Superior temporal gyrus (tissue), 1 donor: Measurements from ENCODE around the gene LIN7B.

Source experiments
- DNase-seq: peaks from one replicate; pipeline ENCODE4 v3.0.0-alpha.2; 2016; ENCODE audit errors: extremely low spot score

LIN7B gene

DNA sequence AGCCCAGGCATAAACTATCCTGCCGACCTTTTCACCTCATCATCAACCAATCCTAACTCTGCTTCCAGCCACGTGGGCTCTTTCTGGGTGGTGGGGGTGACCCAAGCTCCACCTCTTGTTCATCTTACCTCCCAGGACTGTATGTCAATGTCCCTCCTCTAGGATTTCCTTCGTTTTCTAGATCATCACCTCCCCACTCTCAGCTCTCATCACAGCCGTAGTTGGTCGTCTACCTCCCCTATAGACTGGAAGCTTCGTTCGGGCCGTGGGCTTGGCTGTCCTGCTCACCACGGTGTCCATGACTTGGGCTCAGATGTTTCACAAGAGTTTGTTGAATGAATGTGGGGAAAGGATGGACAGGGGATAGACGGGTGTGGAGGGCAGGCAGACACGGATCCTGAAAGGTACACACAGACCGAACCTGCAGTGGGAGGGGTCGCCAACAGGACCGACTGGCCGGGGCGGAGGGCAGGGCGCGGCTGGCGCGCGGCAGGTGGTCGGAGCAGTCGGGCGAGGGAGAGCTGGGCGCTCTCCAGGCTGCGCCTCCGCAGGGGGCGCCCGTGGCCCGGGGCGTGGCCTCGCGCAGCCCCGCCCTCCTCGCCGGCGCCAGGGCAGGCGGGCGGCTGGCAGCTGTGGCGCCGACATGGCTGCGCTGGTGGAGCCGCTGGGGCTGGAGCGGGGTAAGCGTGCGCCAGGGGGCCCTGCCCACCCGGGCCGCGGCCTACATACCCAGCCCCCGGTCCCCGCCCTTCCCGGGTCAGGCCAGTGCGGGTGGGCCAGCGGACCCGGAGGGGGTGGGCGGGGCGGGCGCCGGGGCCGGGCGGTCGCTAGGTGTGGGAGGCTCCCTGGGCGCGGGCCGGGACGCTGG lies at the start of gene LIN7B:
Gene LIN7B (plus strand): TSS at position 609 of the 868 bp plus-strand sequence. CDS start 35 bp downstream, at position 644.
- peak; percentile 60 for DNase-seq

- no peak for DNase-seq
Measured at GRCh38 chr19:49064768-49065611, 49.2 kb upstream of the LIN7B start, which contains the start of gene NTF4. NTF4 (minus strand) TSS chr19:49064818; CDS start chr19:49061997, 2,821 bp downstream.

- DNase-seq, result no peak
Measured at GRCh38 chr19:49065905-49066512, 48.2 kb upstream of the LIN7B start.

GRCh38 chr19:49067554-49067953 lies 46.6 kb upstream of the LIN7B start:
- no peak for DNase-seq

GRCh38 chr19:49069026-49069425 lies 45.1 kb upstream of the LIN7B start:
- DNase-seq, result no peak

DNA sequence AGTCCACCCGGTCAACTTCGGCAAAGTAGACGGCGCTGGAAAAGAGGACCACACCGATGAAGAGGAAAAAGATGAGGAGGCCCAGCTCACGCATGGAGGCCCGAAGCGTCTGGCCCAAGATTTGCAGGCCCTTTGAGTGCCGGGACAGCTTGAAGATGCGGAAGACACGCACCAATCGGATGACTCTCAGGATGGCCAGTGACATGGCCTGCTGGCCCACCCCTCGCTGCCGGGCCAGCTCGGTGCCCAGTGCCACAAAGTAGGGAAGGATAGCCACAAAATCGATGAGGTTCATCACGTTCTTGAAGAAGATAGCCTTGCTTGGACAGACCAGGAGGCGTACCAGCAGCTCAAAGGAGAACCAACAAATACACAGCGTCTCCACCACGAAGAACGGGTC lies 43.8 kb upstream of the LIN7B start:
- DNase-seq, result no peak

- DNase-seq, result no peak
Measured at GRCh38 chr19:49071860-49072547, 42.2 kb upstream of the LIN7B start.

DNA sequence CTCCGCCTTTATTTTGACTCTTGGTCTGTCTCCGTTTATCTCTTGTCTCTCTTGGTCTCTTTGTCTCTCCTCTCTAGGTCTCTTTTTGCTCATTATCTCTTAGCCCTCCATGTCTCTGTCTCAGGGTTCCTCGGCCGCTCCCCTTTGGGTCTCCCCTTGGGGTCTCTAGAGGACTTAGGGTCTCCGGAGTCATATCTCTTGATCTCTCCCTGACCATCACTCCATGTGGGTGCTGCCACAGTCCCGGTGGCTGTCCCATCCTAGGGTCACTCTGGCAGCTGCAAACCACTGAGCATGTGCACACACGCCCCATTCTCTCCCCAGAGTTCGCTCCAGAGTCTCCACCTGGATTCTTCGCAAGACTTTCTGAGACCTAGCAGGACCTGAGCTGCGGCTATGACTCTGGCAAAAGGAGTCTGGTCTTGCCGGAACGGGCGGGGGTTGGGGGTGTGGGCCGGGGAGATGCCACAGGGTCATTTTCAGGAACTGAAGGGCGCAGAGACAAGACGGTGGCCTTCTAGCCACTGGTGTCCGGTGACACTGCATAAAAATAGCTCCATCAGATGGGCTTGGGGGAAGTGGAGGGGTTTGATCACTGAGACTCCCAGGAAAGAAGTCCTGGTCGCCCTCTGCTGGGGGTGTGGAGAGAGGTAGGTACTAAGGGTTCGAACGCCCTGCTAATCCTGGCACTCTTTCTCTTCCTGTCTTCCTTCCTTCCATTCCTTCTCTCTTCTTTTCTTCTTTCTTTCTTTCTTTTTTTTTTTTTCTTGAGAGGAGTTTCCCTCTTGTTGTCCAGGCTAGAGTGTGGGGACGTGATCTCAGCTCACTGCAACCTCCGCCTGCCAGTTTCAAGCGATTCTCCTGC lies 40.4 kb upstream of the LIN7B start:
- DNase-seq, result no peak

- DNase-seq, result peak; percentile 49
Measured at GRCh38 chr19:49074869-49075268, 39.3 kb upstream of the LIN7B start.

DNA sequence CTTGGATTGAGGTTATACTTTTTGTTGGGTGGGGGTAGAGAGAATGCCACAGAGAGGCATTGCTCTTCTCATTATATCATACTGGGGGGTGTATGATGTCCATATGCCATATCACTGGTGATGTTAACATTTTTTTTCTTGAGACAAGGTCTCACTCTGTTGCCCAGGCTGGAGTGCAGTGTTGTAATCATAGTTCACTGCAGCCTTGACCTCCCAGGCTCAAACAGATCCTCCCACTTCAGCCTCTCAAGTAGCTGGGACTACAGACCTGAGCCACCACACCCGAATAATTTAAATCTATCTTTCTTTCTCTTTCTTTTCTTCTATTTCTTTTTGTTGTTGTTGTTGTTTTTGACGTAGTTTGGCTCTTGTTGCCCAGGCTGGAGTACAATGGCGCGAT lies 33.8 kb upstream of the LIN7B start:
- no peak for DNase-seq

- no peak for DNase-seq
Measured at GRCh38 chr19:49081273-49081672, 32.9 kb upstream of the LIN7B start.

- no peak for DNase-seq
Measured at GRCh38 chr19:49084206-49085019, 29.8 kb upstream of the LIN7B start.

- peak; percentile 99 for DNase-seq
Measured at GRCh38 chr19:49085020-49085867, 28.9 kb upstream of the LIN7B start, which contains the start of gene SNRNP70. SNRNP70 (plus strand) TSS chr19:49085451; CDS start chr19:49086415, 964 bp downstream.

DNA sequence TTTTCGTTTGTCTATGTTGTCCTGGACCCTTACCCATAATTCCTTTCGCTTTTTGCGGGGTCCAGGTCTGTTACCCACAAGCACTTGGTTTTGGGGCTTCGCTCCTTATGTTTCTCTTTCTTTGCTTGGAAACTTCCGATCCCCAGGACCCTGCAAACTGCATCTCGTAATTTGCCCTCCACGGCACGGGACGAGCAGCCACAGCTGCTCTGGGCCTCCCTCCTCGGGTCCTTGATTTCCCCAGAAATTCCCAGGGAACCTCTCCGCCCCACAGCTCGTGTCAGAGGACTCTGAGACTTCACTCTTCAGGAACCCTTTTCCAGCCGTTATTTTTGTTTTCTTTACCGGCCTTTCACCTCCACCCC lies 28.3 kb upstream of the LIN7B start:
- DNase-seq, result no peak

DNA sequence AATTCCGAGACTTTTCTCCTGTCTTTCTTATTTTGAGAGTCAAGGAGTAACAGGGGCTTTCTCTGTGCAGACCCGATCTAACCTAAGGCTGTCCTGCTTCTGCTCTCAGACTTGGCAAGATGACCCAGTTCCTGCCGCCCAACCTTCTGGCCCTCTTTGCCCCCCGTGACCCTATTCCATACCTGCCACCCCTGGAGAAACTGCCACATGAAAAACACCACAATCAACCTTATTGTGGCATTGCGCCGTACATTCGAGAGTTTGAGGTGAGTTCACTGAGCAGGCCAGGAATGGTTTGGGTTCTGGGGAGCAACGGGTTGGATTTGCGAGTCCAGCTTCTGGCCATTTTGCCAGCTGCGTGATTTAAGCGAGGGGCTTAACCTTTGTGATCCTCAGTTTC lies 27.9 kb upstream of the LIN7B start:
- no peak for DNase-seq

DNA sequence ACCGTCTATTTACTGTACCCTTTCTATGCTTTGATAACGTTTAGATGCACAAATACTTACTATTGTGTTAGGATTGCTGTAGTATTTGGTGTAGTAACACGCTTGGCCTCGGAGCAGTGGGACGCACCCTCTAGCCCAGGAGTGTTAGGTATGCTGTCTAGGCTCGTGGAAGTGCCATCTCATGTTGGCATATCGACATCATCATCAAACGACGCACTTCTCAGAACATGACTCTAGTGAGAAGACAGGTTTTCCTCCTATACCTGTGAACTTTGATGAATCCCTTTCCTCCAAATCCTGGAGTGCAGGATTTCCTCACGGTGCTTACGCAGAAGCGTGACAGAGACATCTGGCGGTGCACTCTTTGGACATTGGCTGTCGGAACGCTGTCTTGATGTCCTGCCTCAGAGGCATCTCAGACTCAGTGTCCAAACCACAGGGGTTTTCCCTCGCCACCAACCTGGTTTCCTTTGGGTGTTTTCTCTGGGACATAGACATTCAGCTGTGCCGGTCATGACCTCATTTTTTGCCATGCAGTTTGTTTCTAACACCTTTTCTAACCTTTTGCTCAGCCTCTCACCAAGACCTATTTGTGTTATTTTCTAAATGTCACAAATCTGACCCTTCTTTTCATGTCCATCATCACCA lies 22.7 kb upstream of the LIN7B start:
- no peak for DNase-seq

DNA sequence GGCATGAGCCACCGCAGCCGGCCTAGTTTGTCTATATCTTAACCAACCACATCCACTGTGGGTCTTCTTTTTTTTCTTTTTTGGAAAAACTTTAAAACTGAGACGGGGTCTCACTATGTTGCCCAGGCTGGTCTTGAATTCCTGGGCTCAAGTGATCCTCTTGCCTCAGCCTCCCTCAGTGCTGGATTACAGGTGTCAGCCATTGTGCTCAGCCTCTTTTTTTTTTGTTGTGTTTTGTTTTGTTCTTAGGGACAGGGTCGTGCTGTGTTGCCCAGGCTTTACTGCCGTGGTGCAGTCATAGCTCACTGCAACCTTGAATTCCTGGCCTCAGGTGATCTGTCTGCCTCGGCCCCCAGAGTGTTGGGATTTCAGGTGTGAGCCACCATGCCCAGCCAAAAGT lies 21.5 kb upstream of the LIN7B start:
- no peak for DNase-seq
